ENCODE measurements around the gene BHLHE23.

BHLHE23 gene

DNA sequence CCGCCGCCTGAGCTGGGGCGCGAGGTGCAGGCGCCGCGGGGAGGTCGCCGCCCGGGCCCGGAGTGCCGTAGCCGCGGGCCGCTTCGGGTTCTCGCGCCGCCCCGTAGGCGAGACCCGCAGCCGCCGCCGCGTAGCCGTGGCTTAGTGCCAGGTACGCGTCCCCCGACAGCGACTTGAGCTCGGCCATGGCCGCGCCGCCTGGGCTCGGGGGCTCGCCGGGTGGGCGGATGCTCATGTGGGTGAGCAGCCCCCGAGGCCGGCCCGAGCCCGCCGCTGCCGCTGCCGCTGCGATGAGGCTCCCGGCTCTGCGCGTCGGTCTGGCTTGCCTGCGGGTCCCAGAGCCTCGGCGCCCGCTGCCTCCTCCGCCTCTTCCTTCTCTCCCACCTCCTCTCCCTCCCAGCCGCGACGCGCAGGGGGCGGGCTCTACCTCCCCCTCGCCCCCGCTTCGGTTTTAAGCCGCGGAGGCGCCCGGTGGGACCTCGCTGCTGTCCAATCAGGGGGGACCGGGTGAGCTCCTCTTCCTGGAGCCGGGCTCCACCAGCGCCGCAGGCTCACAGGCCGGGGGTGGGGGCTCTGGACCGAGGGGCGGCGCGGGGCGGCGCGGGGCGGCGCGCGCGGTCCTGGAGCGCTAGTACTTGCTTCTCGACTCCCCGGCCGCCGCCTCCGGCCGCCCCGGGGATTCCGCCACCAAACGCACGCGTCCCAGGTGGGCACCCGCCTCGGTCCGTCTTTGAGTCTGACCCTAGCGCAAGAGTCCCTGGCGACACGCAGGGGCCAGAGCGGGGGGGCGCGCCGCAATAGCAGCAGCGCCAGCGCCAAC is at the start of gene BHLHE23:
Gene BHLHE23, minus strand, starts transcription at position 425 of the 820 bp plus-strand sequence. Its CDS starts 190 bp downstream, at position 235.
- DNase-seq, result no peak

DNA sequence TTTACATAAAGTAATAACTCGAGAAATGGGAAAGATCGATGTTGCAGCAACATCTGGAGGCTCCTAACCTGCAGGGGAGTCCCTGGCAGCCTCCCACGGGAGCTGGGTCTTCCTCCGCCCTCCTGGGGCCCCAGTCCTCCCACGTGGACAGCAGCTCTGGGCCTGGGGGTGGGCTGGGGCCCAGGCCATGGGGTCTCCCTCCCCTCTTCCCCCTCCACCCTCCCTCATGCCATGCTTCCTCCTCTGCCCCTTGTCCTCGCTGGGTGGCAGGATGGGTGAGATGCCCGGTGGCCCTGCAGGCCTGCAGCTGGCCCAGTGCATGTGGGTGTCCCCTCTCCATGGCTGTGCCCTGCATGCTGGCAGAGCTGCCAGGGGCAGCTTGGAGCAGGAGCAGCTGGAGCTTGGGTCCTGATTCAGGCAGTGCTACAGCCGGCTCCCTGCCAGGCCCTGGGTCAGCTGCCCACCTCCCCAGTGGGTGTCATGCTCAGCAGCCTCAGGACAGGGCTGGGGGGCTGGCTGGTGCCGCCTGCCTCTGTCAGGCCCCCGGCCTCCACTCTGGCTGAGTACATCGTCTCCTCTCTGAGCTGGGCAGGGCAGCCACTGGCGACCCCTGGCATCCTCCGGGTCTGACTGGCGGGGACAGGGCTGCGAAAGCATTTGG is 48.9 kb upstream of the BHLHE23 start:
- DNase-seq, result no peak

DNA sequence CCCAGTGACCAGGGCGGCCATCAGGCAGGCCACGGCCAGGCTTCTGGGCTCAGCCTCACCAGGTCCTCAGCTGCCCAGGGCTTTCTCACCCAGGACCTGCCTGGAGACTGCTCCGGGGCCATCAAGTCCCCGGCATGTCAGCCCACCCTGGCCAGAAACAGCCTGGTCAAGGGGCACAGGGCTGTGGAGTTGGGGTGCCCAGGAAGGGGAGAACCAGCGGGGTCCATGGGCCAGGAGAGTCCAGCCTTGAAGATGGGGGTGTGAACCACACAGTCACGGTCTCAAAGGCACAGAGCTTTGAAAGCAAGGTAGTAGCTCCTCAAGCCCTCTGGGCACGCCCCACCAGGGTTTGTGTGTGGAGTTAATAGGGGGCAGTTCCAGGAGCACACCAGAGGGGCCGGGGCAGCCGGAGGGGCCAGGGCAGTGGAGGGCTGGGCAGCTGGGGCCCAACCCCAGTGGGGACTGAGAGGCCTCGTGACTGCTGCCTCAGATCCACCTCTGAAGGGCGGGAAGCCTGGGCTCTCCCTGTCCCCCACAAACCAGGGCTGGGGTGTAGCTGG is 48.0 kb upstream of the BHLHE23 start:
- DNase-seq, result no peak

DNA sequence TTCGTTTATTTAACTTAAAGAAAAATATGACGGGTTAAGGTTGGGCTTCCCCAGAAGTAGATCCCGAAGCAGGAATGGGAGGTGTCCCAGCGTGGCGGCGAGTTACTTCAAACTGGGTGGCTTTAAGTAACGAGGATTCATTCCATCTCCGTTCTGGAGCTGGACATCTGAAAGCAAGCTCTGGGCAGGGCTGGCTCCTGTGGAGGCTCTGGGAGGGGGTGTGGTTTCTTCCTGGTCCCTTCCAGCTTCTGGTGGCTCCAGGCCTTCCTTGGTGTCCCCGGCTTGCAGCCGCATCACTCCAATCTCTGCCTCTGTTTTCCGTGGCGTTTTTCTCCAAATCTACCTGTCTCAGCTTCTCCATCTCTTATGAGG is 47.3 kb upstream of the BHLHE23 start:
- DNase-seq, result no peak

DNA sequence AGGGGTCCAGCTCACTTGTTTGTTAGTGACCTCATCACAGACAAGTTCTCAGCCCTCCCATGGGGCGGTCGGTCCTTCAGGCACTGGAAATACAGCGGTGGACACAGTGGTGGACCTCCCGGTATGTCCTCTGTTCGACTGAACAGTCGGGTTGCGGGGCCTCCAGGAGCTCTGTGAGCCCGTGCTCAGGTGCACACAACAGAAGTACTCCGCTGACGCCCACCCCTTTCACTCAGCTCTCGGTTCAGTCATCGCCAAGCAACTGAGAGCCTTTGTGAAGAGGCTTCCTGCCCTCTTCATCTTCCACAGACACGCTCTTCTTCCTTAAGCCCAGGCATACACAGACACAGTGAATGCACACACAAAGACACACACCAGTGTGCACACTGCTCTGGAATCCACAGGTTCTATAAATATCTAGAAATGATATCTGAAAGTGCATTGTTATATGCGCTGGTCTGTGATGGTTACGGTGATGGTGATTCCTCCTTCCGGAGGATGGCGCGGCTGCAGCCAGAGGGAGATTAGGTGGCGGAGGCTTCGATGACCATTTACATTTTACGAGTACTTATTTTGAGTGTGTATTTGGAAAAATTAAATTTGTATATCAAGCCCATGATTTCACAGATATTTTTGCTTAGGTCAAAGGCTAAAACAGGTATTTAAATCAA is 46.8 kb upstream of the BHLHE23 start:
- DNase-seq, result no peak

DNA sequence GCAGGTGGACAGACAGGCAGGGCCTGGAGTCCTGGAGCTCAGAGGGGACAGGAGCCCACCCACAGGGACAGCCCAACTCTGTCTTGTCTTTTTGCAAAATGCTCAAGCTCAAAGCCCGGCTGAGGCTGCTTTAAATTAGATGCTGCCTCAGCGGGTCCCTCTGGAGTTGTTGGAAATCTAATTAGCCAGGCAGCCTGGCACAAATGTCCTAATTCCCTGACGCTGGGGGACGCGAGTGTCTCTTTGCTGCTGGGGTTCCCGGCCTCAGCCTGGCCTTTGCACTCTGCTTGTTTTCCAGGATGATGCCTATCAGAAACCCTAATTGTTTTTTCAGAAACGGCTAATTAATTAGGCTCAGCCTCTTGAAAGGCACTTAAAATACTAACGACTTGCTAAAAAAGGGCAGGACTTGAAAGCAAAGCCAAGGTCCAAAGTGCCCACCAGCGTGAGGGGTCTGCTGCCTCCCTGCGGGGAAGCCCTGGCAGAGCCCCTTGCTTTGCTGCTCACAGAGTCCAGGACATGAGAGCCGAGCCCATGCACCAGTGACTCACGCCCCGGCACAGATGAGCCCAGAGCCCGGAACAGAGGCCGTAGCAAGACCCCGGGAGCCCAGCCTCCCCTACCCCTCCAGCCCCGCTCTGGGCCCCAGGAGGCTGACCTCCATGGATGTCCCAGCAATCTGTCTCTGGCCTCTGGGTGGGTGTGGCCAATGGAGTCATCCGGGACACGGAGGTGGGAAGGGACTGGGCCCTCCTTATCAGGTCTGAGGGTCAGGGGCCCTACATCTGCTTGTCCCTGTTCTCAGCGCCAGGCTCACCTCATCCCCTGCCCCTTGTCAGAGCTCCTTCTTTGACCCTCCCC is 46.0 kb upstream of the BHLHE23 start:
- no peak for DNase-seq

DNA sequence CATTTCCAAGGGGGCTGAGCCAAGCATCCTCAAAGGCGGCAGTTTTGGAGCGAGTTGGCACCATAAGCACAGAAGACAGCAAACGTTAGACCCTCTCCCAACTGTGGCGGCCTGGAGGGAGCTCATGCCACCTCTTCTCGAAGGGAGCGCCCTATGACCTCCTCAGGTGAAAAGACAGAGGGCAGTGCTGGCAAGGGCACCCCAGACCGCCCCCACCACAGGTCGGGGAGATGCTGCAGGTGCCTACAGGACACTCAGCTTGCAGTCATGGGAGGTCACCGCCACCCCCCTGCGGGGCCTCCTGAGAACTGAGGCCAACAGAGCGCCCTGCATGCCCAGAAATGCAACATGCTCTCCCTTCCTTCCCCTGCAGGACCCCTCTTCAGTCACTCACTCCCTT is 45.1 kb upstream of the BHLHE23 start:
- no peak for DNase-seq

DNA sequence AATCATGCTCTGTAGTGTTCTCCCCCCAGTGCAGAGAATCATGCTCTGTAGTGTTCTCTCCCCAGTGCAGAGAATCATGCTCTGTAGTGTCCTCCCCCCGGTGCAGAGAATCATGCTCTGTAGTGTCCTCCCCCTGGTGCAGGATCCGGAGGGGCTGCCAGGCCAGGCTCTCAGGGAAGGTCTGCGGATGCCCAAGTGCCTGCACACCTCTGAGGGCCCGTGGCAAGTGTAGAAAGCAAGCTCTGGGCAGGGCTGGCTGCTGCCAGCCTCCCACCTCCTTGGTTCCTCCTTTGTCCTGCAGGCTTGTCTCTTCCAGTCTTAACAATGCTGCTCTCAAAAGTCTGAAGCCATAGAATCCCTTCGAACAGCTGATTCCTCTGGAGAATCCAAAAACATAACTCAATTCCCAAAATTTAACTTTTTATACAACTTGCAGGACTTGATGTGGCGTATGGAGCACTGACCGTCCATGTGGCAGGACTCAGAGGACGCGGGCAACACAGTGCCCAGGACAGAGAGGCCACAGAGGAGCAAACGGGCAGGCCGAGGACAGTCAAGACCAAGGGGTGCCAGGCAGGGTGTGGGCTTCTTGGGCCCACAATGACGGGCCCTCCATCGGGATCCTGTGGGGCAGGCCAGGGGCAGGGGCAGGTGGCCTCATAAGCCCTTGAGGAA is 44.6 kb upstream of the BHLHE23 start:
- no peak for DNase-seq

DNA sequence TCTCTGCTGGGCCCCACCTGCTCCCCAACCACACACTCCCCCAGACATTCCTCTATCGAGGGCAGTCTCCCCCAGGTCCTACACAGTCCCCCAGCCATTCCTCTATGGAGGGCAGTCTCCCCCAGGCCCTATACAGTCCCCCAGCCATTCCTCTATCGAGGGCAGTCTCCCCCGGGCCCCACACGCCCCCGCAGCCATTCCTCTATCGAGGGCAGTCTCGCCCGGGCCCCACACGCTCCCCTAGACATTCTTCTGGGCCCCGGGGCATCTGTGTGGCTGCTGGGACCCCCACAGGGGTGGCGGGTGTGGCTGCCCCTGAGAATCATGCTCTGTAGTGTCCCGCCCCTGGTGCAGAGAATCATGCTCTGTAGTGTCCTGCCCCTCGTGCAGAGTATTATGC is 43.6 kb upstream of the BHLHE23 start:
- DNase-seq, result no peak

DNA sequence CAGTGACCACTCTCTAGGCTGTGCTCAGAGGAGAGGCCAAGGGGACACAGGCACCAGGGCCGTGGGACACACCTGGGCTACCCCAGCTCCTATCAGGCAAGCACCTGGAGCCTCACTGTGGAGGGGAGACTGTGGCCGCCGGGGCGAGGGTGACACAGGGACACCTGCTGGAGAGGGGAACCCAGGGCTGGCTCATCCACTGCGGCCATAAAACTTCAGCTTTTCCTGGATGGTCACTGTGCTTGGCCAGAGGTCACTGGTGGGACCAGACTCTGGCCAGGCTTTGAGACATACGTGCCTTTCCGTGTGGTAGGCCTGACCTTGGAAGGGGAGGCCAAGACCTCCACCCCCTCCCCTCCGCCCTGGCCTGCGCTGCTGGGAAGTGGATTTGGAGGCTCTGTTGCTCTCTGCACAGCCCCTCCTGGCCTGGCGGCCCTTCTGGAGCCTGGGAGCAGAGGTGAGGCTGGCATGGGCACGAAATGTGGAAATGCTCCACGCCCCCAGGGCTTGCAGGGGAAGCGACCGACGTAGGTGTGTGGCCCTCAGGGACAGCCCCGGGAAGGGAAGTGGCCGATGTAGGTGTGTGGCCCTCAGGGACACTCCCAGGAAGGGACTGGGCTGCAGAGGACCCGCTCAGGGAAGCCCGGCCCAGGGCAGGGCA is 42.9 kb upstream of the BHLHE23 start:
- no peak for DNase-seq

DNA sequence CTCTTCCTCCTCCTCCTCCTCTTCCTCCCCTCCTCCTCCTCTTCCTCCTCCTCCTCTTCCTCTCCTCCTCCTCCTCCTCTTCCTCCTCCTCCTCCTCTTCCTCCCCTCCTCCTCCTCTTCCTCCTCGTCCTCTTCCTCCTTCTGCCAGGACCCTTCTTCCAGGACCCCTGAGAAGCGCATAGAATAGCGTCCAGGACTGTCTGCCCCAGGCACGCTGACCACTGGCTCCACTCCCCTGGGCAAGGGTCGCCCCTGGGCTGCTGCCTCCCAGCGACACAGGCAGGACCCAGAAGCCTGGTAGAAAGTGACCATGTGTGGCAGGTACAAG is 42.4 kb upstream of the BHLHE23 start:
- no peak for DNase-seq

DNA sequence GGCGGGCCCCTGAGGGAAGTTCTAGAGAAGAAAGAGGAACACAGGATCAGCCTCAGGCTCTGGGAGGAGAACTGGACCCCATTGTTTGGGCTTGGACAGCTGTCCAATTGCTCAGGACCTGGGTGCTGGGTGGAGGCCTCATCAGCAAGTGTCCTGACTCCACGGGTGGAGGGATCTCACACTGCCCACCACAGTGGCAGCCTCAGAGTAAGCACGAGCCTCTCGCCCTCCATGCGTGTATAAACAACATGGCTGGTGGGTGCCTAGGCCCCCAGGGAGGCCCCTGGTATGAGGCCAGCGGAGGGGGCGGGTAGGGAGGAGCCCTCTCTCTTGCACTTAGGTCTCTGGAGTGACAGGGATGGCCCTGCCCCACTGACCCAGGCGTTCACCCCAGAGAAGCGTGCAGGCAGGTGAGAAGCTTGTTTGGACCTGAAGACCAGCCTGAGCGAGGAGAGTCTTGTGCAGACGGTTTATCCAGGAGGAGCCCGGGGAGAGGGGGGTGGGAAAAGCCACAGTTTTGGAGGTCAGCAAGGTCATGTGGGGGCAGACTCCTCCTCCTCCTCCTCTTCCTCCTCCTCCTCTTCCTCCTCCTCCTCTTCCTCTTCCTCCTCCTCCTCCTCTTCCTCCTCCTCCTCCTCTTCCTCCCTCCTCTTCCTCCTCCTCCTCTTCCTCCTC is 41.9 kb upstream of the BHLHE23 start:
- no peak for DNase-seq

DNA sequence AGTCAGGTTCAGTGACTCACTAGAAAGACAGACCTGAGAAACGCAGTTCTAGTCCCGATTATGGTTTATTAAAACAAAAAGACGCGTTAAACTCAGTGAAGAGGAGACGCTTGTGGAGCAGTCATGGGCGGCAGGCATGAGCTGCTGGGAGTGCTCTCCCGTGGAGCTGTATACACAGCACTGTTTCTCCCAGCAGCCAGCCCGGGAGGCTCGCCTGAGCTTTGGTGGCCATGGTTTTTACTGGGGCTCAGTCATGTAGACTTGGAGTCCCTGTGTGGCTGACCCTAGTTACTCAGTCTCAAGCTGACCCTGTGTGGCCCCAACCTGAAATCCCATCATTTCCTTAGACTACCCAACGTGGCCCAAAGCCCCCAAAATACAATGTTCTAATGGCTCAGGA is 41.2 kb upstream of the BHLHE23 start:
- DNase-seq, result no peak

DNA sequence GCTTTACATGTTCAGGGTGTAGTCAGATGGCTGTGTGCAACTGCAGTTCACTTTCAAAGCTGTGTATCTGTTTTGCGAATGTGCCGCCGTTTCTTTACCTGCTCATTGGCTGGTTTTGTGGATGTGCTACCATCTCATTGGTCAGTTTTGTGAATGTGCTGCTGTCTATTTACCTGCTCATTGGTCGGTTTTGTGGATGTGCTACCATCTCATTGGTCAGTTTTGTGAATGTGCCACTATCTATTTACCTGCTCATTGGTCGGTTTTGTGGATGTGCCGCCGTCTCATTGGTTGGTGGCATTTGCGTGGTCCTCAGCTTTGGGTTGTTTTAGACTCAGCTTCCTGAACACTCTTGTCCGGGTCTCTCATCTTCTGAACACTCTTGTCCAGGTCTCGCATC is 40.5 kb upstream of the BHLHE23 start:
- no peak for DNase-seq

DNA sequence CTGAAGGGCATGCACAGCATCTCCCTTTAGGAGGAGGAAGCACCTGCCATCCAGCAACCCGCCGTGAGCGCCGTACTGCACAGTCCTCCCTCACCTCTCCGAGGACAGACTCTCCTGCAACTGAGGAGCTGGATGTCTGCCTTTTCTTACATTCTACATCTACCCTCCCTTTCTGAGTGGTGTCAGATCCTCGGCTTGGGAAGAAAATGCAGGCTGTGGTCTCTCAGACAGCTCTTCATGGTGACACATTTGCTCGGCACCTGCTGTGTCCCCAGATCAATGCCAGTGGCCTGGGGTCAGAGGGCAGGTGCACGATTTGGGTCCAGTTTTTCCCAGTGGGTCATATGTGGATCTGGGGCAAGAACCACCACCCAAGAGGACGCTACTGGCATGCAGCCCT is 40.1 kb upstream of the BHLHE23 start:
- no peak for DNase-seq

DNA sequence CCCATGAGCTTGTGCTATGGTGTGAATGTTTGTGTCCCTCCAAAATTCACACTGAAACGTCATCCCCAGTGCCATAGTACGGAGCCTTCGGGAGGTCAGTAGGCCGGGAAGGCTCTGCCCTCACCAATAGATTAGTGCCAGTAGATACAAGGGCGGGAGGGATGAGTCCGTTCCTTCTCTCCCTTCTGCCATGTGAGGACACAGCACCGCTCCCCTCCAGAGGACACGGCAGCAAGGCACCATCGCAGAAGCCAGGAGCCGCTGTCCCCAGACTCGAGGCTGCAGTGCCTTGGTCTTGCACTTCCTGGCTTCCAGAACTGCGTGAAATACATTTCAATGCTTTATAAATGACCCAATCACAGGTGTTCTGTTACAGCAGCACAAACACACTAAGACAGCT is 39.2 kb upstream of the BHLHE23 start:
- no peak for DNase-seq

DNA sequence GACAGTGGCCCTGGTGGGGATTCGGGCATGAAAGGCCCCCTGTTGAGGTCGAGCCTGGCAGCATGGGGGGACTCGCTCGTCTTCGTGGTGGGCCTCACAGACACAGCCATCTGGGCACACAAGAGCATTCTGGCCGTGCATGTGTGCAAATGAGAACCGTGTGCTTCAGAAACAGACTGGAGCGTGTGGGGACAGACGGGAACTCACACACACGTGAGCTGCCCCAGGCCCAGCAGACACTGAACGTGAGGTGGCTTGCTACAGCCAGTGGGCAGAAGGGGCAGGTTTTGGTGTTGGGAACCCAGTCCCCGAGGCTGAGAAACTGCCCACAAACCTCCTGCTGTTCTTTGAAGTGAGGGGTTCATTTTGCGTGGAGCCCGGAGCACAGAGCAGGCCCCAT is 38.6 kb upstream of the BHLHE23 start:
- no peak for DNase-seq

DNA sequence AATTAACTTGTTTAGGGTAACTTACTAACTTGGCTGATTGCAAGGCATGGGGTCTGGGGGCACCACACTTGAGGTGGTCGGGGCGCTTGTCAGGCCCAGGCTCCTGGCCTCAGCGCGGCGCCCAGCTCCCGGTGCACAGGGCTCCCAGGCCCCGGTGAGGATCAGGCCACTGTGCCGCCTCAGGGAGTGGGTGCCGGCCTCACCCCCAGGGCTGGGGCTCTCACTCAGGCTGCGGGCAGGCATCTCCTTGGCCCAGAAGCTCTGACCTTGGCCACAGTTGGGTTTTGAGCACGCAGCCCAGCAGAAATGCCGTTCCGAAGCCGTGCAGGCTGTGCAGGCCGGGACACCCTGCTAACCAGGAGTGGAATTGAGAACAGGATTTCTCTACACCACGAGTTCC is 37.8 kb upstream of the BHLHE23 start:
- DNase-seq, result no peak

DNA sequence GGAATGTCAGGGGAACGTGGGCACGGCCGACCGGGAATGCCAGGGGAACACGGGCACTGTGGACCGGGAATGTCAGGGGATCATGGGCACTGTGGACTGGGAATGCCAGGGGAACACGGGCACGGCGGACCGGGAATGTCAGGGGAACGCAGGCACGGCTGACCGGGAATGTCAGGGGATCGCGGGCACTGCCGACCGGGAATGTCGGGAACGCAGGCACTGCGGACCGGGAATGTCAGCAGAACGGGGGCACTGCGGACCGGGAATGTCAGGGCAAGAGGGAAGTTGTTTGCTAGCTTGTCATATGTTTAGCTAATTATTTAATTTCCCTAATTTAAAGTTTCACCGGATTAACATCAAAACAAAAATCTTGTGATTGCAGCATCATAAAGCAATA is 37.4 kb upstream of the BHLHE23 start:
- no peak for DNase-seq

DNA sequence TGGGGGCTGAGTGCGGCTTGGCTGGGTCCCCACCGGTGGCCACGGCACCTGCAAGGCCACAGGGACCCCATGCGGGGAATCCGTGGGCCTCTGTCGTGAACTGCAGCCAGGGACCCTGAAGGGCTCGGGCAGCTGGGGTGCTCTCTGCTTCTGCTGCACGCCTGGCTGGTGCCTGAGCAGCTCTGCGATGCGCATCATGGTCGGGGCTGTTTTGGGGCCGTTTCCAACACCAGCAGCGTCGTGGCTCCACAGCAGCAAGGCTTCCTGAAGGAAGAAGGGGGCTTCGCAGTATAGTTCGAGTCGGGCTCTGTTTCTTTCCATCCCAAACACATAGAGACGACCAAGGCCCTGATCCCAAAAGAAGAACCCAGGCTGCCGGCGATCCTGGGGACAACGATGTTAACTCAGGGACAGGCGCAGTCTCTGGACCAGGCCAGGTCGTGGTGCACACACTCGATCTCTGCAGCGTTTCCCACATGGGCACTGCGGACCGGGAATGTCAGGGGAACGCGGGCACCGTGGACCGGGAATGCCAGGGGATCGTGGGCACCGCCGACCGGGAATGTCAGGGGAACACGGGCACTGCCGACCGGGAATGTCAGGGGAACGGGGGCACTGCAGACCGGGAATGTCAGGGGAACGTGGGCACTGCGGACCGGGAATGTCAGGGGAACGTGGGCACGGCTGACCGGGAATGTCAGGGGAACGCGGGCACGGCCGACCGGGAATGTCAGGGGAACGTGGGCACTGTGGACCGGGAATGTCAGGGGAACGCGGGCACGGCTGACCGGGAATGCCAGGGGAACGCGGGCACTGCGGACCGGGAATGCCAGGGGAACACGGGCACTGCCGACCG is 36.8 kb upstream of the BHLHE23 start:
- DNase-seq, result no peak

All from MV-4-11 (cell line).